Measurements from ENCODE around the gene ZSWIM8. TPM values are rescaled to one million over a fixed set of nuclear protein-coding genes. Genes with fewer than 3 reads are reported as not detected.

Gene ZSWIM8
- total RNA-seq, 1 donor from 2014 or later: 66.7 TPM

DNA sequence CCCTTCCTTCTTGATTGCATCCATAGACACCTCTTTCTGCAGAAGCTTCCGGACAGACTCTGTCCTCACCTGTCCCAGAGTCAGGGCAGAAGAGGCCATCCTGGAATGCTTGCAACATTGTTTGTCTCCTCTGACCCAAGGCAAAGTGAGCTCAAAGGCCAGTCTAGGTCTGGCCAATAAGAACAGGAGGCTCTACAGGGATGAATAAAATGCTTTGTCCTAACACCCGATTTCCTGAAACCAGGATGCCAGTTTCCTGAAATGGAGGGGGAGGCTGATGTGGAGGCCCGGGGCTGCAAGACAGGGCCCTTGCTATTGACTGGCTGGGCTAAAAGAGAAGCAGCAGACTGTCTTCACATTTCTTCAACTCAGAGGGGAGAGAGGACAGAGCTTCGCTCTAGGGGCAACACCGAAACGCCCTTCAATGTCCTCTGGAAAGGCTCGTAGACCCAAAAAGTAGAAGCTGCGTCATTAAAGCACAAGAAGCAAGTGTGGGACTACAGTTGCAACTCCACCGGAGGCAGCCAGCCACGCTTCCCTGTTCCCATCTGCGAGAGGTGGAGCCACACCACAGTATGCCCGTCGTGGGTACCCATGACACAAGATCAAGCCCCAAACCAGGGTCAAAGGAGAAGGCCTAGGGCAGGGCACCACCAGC is 55.1 kb downstream of the ZSWIM8 start:
- DNase-seq (ENCODE audit: low read depth): no peak
- TF ChIP-seq, protein P1, sequence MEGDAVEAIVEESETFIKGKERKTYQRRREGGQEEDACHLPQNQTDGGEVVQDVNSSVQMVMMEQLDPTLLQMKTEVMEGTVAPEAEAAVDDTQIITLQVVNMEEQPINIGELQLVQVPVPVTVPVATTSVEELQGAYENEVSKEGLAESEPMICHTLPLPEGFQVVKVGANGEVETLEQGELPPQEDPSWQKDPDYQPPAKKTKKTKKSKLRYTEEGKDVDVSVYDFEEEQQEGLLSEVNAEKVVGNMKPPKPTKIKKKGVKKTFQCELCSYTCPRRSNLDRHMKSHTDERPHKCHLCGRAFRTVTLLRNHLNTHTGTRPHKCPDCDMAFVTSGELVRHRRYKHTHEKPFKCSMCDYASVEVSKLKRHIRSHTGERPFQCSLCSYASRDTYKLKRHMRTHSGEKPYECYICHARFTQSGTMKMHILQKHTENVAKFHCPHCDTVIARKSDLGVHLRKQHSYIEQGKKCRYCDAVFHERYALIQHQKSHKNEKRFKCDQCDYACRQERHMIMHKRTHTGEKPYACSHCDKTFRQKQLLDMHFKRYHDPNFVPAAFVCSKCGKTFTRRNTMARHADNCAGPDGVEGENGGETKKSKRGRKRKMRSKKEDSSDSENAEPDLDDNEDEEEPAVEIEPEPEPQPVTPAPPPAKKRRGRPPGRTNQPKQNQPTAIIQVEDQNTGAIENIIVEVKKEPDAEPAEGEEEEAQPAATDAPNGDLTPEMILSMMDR (IDR thresholded peaks at IDR 0.05; ENCODE audit: insufficient read depth, low read length, poor library complexity, severe bottlenecking): no peak
- Histone ChIP-seq H3K36me3 (ENCODE audit: control insufficient read depth, insufficient read depth, low read length) (no peaks in the 10 kb centered on the region), H3K27me3 (ENCODE audit: control insufficient read depth, insufficient read depth, low read length) (no peaks in the 10 kb centered on the region), H3K4me3 (ENCODE audit: low read depth, low read length) (no peak overlapping the region)

DNA sequence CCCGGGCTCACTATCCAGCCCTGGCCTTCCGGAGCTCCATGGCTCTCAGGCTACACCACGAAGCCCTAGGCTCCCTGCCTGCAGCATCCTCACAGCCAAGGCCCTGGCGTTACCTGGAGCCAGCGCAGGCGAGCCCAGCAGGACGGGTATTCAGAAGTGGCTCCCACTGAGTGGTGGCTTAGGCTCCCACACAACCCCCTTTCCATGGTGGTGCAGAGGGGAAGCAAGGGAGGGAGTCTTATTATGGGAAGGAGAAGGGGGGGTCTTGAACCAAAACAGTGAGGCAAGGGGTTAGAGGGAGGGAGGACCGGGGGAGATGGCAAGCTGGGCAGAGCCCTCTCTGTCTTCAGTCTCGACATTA is 55.6 kb downstream of the ZSWIM8 start:
- DNase-seq (ENCODE audit: low read depth): no peak
- no peak overlapping the region for H3K4me3 ChIP-seq (ENCODE audit: low read depth, low read length)
- no peaks in the 10 kb centered on the region for H3K27me3 ChIP-seq (ENCODE audit: control insufficient read depth, insufficient read depth, low read length)
- H3K36me3 ChIP-seq (ENCODE audit: control insufficient read depth, insufficient read depth, low read length): no peaks in the 10 kb centered on the region
- TF ChIP-seq, protein P1 (IDR thresholded peaks at IDR 0.05; ENCODE audit: insufficient read depth, low read length, poor library complexity, severe bottlenecking): no peak

DNA sequence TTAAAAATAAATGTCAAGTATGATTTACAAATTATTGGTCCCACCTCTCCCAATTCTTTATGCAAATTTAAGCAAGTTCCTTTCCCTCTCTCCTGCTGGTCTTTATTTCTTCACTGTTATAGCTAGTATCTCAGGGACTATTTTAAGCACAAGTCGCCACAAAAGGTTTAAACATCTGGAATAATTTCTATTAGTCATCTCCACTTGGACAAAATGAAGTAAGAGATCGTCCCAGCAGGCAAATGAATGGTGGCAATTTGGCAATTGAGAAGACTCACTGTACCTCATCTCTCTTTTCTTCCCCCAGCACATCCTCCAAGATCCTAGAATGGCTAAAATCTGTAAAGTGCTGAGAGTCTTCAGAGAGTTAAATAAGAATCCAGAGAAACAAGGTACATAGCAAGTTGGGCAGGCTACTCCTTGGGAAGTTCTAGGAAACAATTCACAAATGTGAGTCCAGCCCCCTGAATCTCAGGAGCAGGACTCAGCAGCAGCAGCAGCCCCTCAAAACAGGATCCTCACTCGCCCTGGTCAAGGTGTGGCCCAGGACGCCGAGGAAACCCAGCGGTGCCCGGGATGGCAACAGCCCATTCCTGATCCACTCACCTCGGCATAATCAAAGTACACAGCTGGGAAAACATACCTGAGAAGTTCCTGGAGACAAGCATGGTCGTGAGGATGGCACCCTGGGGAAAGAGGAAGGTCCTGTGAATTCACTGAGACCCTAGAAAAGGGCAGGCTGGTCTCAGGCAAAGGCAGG is 56.3 kb downstream of the ZSWIM8 start:
- DNase-seq (ENCODE audit: low read depth): no peak
- TF ChIP-seq, protein P1 (IDR thresholded peaks at IDR 0.05; ENCODE audit: insufficient read depth, low read length, poor library complexity, severe bottlenecking): no peak
- no peaks in the 10 kb centered on the region for H3K27me3 ChIP-seq (ENCODE audit: control insufficient read depth, insufficient read depth, low read length)
- H3K36me3 ChIP-seq (ENCODE audit: control insufficient read depth, insufficient read depth, low read length): no peaks in the 10 kb centered on the region
- no peak overlapping the region for H3K4me3 ChIP-seq (ENCODE audit: low read depth, low read length)

DNA sequence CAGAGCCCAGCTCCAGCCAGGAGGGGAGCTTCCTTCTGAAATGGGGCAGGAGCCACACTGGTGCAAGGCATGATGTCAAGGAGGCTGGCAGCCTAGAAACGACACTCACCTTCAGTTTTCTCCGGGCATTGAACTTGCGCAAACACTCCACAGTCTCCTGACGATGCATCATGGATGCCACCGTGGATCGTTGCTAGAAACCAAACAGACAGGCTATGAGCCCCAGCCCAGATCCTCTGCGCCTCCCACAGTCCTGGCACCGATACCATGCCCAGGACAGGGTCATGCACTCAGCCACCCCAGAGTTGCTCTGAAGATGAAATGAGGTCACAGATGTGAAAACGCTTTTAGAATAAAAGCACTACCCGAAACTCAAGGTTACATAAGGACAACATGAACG is 56.9 kb downstream of the ZSWIM8 start:
- Histone ChIP-seq H3K27me3 (ENCODE audit: control insufficient read depth, insufficient read depth, low read length) (no peaks in the 10 kb centered on the region), H3K4me3 (ENCODE audit: low read depth, low read length) (no peak overlapping the region), H3K36me3 (ENCODE audit: control insufficient read depth, insufficient read depth, low read length) (peaks cover 1% of the 10 kb centered on the region)

DNA sequence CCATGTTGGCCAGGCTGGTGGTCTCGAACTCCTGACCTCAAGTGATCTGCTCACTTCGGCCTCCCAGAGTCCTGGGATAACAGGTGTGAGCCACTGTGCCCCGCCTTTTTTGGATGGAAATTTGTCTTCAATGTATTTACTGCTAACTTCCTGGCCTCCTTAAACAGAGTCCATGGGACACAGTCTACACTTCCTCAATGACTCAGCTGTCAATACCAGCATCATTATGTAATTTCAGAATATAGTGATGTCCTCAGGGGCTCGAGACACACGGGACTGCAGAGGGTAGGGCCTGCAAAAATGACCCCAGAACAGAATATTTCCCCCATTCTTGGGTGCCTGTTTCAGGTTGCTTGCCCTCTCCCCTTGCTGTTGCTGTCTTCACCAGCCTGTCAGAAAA is 57.9 kb downstream of the ZSWIM8 start:
- Histone ChIP-seq H3K27me3 (ENCODE audit: control insufficient read depth, insufficient read depth, low read length) (no peaks in the 10 kb centered on the region), H3K36me3 (ENCODE audit: control insufficient read depth, insufficient read depth, low read length) (peaks cover 5% of the 10 kb centered on the region), H3K4me3 (ENCODE audit: low read depth, low read length) (no peak overlapping the region)
- TF ChIP-seq, protein P1 (IDR thresholded peaks at IDR 0.05; ENCODE audit: insufficient read depth, low read length, poor library complexity, severe bottlenecking): no peak
- no peak for DNase-seq (ENCODE audit: low read depth)

More for the DNA sequence above, 56.9 kb downstream of the ZSWIM8 start:
- no peak for DNase-seq (ENCODE audit: low read depth)
- TF ChIP-seq, protein P1 (IDR thresholded peaks at IDR 0.05; ENCODE audit: insufficient read depth, low read length, poor library complexity, severe bottlenecking): no peak

All from kidney epithelial cell (primary cell).